NCI-H1092 treated with DMSO at 0.1 percent for 48 hours (cell line): Measurements from ENCODE around the gene CYB5D1.

Experiments used
- DNase-seq: peaks from one replicate; lab custom pipeline; 2025; lab: John Stamatoyannopoulos, UW

The CYB5D1 gene

DNA sequence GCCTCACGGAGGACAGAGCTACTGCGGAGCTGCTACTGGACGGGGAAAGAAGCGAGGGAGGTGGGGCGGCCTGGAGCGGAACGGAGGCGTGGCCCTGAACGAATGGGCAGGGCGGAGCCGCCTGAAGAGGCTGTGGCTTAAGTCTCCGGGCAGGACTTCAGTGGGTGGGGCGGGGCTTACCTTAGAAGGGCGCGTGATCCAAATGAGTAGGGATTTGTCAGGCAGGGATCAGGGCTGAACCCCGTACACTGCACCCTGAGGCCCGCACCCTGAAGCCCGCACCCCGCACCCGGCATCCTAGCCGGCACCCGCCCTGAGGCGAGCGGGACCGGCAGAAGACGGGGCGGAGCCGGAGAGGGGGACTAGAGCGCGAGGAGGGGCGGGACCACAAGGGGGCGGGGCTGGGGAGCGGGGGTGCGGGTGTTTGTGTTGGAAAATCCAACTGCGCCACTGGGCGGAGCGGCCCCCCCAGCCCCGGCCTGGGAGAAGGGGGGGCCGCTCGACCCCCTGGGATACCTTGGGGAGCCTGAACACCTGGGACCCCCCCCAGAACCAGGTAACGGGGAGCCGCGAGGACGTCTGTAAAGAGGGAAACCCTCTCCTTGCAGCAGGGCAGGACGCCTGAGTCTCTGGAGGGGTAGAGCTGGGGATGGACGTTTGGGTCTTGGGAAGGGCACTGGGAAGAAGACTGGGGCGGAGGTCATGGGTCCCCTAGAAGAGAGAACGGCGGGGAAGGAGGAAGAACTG, 23.8 kb upstream of the CYB5D1 start, which contains the start of gene KDM6B:
Gene KDM6B, plus strand, starts transcription at position 423 of the 747 bp plus-strand sequence. CDS start 11,338 bp downstream, outside the sequence.
- DNase-seq, result peak; percentile 65

DNA sequence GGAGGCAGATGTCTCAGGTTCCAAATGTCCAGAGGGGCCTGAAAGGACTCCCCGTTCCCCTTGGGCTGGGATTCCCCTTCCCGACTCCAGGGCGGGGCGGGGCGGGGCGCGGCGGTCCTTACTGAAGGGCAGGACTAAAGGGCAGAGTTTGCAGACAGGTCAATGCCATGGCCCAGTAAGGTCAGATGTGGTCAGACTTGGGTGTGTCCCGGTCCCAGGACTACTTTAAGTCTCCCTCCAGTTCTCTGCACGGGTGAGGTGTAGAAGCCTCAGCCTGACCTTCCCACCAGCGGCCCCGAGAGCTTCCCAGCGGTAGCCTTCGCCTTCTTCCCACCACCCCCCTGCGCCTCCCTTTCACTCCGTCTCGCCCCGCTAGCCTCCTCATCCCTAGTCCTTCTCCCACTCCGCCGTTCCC, 23.3 kb upstream of the CYB5D1 start:
- no peak for DNase-seq

DNA sequence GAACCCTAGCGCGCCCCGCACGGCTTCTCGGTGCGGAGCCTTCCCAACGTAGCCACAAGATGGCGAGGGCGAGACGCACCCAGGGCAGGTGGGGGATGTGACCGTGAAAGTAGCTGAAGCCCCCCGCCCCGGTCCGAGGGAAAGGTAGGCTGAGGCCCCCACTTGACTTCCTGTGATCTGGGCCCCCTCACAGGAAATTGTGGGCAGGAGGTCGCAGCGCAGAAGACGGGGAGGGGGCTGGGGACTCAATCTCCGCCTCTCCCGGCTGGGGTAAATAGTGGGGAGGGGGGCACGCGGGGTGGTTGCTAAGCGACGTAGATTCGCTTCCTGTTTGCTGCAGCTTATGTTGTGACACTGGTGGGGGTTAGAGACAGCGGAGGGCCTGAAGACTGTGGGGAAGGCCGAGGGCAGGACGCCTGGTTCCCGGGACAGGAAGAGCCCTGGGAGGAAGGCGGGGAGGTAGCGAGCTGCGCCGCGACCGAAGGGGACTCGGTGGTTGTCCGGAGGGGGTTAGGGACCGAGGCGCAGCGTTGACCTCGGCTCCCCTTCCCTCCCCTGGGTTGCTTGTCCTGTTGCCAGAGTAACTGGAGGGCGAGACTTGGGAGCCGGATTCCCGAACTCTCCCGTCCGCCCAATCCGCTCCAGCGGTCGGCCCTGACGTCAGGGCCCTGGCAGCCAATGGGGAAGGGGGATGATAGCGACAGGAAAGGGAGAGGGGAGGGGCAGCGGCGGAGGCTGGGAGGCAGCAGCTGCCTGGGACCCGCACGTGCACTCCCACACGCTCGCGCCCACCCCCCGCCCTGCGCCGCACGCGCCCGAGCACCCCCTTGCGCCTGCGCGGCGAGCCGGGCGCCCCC, 22.6 kb upstream of the CYB5D1 start:
- DNase-seq, result peak; percentile 94

DNA sequence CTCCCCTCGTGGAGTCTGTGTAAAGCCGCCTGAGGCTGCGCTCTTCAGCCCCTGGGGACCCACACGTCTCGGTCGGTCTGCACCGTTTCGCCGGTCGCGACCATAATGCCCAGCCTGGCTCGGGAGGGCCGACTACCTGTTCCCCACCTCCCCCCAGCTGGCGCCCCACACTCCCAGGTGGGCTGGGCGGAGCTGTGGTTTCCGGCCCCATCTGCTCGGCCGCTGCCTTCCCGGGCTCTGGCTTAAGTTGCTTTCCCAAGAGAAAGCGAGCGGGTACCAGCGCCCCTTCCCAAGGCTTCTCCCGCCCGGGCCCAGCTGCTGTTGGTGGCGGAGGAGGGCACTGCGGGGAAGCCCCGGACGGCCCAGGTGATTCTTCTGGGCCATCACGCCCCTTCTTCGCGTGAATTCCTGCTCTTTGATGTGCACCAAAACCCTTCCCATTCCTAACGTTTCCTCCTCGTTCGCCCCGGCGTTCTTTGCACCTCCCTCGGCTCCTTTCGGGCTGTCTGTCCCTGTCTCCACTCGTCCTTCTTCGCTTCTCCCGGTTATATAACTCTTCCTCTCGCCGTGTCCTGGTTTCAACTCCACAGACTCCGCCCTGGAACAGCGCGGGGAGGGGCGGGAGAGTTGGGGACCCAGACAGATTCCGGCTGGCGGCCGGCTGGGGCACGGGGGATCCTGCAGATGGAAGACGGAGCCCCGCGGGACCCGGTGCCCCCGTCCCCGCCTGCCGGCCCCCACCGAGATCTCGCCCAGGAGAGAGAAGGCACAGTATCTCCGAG, 21.8 kb upstream of the CYB5D1 start:
- DNase-seq, result peak; percentile 56

DNA sequence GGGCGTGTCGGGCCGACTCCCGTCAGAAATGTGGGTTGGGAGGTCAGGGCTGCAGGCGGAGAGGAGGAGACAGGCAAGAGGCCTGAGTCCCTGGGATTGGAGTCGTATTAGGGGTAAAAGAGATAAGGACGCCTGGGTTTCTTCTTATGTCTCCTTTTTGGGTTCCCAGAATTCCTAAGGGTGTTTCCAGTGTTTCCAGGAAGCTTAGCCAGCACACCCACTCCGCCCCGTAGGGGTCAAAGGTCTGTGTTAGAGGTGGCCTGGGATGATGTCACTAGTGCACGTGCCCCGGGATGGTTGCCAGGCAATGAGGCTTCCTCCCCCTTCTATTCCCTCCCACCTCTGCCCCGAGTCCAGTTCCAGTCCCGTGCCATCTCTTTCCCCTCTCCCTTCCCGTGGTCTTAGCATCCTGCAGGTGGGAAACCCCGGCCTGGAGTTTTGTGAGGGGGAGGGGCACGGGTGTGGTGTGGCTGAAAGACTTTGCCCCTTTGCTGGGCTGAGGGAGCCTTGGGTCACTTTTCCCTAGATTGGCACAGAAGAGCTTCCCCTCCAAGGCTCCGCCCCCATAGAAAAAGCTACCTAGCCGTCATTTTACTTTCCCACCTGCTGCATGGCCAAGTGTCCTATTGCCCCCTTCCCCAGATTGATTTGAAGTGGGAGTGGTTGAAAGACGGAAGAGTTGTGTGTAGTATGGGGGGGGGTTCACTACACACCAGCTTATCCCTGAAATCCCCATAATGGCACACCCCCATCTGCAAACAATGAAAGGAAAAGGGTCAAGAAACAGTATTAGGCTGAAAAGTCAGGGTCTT, 21.0 kb upstream of the CYB5D1 start:
- peak; percentile 93 for DNase-seq

DNA sequence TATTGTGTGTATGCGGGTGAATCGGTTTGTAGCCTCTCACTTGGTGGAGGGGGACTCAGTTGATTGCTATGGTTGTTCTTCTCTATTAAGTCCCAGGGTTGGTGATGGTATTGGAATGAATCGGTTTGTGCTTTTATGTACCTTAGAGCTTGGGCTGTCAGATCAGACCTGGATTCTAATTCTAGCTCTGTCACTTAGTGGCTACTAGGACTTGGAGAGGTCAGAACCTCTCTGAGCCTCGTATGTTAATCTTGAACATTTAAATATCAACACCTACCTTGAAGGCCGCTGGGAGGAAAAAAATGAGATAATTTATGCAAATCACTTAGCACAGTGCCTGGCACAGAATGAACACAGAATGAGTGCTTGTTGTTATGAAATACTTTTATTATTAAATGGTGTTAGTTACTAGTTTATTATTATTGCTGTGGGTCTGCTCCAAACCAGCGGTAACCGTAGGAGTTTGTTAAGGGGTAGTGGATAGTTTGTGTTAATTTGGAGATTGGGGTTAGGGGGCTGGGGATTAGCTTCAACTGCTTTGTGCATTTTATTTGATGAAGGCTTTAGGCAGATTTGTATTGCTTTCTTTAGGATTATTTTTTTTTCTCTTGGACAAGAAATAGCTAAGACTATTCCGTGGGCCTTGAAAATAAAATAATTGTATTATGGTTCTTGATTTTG, 20.3 kb upstream of the CYB5D1 start:
- DNase-seq, result no peak

DNA sequence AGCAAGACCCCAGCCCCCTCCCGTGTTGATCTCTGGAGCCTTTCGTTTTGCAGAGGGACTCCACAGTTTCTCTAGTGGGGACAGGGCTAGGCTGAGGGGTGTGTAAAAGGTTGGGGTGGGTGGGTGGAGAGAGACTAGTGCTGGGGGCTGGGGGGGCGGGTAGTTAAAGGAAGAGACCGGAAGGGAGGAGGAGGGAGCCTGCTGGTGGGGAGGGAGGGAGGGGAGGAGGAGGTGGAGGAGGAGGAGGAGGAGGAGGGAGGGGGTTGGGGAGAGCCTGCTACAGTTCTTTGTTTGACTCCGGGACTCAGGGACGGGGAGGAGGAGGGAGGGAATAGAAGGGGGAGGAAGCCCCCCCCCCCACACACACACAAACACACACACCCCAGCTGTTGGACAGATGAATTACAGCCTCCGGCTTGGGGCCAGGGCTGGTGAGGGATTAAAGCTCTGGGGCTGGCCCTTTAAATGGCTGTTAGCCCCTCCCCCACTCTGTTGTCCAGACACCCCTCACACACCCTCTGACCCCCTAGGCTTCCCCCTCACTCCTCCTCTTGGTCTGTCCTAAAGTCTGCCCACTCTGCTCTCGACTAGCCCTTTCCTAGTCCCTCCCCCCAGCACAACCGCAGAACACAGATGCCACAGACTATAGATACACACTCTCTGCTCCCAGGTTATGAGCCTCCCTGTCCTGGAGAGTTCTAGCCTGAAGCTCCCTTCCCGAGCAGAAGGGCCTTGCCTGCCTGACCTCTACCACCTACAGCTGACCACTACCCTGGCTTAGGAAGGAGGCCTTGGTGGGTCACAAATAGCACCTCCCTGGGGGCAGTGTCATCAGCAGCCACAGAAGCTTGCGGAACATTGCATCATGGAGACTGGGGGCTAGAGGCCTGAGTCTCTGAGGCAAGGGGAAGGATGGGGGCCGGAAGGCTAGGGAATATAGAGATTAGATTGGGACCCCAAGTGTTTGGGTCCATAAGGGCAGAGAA, 19.4 kb upstream of the CYB5D1 start:
- DNase-seq, result peak; percentile 19

DNA sequence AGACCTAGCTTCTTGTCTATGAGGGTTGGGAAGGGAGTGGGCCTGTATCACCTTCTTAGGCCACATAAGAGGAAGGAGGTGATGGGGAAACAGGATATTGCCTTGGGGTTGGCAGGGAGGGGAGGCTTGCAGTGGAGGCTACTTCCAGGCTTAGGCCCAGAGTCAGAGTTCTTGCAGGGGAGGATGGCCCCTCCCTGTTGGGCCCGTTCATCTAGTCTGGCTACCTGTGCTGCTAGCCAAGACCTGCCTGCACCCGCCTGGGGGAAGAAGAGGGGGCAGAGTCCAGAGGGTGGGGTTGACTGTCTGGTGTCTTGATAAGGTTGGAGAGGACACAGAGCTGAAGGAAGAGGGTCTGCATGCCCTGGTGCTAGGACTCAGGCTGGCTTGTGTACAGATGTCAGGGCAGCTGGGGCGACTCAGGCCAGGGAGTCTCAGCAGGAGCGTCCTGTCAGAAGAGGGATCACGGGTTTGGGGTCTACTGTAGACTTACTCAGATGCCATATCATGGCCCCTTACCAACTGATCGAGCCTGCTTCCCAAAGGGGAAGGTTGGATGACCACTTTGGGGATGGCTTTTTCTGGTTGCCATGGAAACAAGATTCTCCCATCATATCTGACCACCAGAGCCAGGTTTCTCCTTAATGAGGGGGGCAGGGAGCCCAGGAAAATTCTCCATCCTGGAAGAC, 18.5 kb upstream of the CYB5D1 start:
- DNase-seq, result no peak

DNA sequence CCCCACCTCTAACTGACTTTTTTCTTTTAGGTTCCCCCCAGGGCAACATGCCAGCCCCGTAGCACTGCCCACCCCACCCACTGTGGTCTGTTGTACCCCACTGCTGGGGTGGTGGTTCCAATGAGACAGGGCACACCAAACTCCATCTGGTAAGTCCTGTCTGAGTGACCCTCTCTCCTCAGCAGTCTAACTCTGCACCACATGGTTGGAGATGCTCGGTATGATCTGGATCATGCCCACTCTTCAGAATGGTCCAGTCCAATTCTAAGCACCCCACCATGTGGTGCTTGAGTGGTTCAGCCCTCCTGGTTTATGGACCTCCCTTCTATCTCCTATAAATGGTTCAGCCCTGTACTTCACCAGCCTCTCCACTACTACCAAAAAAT, 17.9 kb upstream of the CYB5D1 start:
- DNase-seq, result no peak

DNA sequence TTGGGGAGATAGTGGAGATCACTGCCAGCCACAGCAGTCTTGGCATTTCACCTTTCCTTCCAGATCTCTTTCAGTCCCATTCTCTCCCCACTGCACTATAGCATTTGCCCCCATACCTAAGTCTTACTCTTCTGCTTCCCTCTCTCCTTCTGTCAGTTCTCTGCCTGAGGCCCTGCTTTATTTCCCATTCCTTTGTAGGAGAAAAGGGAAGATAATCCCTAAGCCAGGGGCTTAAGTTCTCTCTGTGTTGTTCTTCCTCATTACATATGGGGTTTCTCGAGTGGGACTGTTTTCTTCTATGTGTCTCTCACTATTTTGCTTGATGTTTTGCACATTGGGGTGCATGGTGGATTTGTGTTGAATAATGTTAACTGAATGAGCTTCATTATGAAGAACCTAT, 17.4 kb upstream of the CYB5D1 start:
- DNase-seq, result no peak

DNA sequence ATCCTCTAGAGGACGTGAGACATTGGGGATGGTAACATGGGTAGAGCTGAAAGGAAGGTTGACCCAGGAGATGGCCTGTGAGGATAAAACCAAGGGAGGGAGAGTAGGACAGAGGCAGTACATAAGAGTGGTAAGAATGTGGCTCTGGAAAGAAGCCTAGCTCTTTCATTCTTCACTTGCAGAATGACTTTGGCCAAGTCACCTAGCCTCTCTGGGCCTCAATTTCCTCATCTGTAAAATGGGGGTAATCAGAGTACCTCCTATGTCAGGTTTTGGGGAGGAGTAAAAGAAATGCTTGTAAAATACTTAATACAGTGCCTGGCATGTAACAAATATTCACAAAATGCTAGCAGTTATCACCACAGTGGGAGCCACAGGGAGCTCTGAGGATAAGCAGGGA, 16.9 kb upstream of the CYB5D1 start:
- no peak for DNase-seq

DNA sequence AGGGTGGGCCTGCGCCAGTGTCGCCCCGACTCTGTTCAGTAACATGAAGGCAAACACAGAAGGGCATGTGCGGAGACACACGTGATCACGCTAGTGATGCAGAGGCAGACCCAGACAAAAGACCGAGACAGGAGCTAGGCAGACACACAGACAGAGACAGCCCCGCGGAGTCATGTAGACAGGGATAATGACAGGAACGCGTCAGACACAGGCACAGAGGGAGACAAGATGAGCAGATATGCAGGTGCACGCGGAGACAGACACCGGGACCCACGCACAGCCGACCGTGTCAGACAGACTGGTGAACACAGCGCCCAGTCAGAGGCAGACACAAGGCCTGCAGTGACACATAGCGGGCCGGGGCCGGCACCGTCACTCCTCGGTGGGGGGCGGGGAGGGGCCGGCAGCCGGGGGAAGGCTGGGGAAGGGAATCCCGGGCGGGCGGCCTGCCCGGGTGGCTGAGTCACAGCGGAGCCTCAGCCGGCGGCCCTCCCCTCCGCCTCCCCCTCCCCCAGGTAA, 16.3 kb upstream of the CYB5D1 start:
- peak; percentile 42 for DNase-seq

DNA sequence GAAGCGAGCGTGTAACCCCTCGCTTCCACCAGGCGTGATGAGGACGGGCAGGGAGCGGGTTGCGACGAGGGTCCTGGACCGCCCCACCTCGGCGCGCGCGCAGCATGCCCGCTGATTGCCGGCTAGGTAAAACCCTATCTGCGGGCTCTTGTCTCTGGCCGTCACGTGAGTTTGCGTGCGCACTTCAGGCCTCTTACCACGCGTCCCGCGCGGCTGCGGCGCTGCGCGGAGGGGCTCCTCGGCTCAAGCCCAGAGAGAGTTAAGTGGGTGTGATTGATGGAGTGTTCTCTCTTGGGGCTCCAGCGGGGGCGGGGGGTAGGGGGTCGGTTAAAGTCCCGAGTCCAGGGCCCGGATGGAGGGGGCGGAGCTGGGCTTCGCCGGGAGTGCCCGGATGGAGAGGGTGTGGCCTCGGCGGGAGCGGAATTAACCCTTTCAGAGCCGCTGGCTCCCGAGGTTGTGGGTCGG, 15.9 kb upstream of the CYB5D1 start:
- peak; percentile 86 for DNase-seq

DNA sequence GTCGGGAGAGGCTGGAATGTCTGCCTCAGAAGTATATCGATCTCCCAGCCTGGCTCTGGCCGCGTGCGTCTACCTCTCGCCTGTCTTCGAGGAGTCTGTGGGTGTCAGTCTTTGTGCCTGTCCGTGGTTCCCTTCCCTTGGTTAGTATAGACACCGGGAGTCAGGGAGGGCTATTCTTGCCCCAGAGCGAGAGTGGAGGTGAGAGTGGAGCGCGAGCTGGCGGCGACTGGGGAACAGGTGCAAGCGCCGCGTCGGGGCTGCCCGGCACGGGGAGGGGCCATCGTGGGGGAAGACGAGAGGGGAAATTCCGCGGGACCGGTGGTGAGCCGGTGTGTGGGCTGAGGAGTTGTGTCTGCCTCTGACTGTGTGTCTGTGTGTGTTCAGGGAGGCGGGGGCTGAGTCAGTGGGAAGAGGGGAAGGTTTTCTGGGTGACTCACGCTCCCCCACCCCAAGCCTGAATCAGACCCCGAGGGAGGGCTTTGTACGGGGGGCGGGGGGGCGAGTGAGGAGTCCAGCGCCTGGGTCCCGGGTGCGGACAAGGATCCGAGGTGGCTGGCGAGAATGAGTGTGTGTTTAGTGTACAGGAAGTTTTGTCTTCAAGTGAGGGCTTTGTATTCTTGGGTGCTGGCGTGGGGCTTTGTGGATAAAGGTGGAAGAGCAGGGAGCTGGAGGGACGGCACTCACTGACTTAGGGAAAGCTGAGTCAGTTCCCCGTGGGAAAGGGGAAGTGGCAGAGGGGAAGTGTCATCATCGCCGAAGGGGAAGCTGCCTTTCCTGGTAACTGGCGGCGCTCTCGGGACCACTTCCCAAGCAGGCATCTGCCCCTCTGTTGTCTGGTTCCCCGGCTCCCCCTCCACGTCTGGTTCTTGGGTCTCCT, 15.2 kb upstream of the CYB5D1 start:
- peak; percentile 51 for DNase-seq

DNA sequence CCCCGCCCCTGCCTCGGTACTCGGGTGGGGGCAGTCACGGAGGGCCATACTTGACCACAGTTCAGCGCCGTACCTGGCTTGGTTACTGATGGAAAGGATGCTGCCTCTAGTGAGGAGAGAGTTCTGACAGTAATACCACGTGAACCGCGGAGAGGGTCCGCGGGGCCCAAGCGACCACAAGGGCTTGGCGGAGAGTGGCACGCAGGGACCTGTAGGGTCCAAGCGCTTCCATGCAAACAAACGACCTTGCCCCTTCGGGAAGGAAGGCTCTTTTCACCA, 14.6 kb upstream of the CYB5D1 start:
- peak; percentile 54 for DNase-seq

DNA sequence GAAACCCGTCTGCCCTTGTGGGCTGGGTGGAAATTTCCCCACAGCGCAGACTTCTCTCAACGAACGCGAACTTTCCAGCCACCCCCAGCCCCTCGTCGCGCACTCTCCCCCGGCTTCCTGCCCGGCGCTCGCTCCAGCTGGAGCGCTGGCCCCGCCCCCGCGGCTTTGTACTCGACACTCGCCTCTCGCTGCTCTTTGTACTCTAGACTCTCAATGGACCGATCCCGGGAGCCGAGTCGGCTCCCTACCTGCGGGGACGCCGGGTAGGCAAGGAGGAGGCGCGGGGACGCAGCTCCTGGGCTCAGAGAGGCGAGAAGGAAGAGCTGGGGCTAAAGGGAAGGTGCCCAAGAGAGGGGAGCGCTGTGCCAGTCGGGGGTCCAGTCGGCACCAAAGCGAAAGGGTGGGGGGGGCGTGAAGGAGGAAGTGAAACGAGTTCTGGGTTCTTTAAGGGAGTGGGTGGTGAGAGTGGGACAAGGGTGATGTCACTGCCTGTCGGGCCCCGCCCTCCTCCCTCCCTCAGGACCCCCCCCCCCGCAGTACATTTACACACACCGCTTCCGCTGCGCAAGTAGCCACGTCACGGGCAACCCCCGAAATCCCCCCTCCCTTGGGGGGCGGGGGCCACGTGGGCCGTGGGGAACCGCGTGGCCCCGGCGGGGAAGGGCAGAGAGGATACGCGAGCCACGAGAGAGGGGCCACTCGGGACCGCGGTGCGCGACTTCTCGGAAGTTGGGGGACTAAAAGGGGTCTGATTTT, 14.1 kb upstream of the CYB5D1 start:
- peak; percentile 74 for DNase-seq
